Measurements from ENCODE around the gene RAP2B. TPM values are rescaled to one million over a fixed set of nuclear protein-coding genes. Genes with fewer than 3 reads are reported as not detected.

Gene RAP2B
- total and polyA plus RNA-seq, 2 of the 13 experiments (the other 11 are each of a cell fraction or from before 2014, with no cell fraction given), result 6.4 to 7.1 TPM

- TF ChIP-seq ZNF691 (CRISPR knock-in tag; IDR thresholded peaks at IDR 0.05; ENCODE audit: borderline replicate concordance, low read depth) (peak; percentile 90; the same call in 1 of the 2 replicates), NR0B2 (CRISPR knock-in tag; IDR thresholded peaks at IDR 0.05) (peak; percentile 62; the same call in 1 of the 2 replicates), STAG1 (CRISPR knock-in tag; IDR thresholded peaks at IDR 0.05) (no peak), AKNA (CRISPR knock-in tag; IDR thresholded peaks at IDR 0.05; ENCODE audit: borderline replicate concordance) (no peak), ONECUT2 (CRISPR knock-in tag; IDR thresholded peaks at IDR 0.05) (no peak; the same call in 1 of the 2 replicates), ZNF646 (CRISPR knock-in tag; IDR thresholded peaks at IDR 0.05) (no peak), DNMT1 (CRISPR knock-in tag; IDR thresholded peaks at IDR 0.05) (peak; percentile 58; the same call in 1 of the 2 replicates), ZBTB20 (CRISPR knock-in tag; IDR thresholded peaks at IDR 0.05; ENCODE audit: borderline replicate concordance, low read depth) (no peak), PLRG1 (conservative IDR thresholded peaks at IDR 0.05) (no peak), ZNF136 (CRISPR knock-in tag; IDR thresholded peaks at IDR 0.05; ENCODE audit: low read depth) (no peak; the same call in 1 of the 2 replicates), MED8 (CRISPR knock-in tag; IDR thresholded peaks at IDR 0.05; ENCODE audit: insufficient replicate concordance) (peak; percentile 45), GMEB1 (CRISPR knock-in tag; IDR thresholded peaks at IDR 0.05; ENCODE audit: borderline replicate concordance) (no peak), ZC3H13 (CRISPR knock-in tag; IDR thresholded peaks at IDR 0.05) (no peak)
Observed at GRCh38 chr3:153161714-153162512, at the start of gene RAP2B (continued).
